Measurements from ENCODE around the gene EEF2KMT. TPM values are rescaled to one million over a fixed set of nuclear protein-coding genes. Genes with fewer than 3 reads are reported as not detected.
"Not testable (repeated sequence)": the region's sequence is repeated elsewhere in the genome, so short reads cannot be mapped to it uniquely, and the experiment has no call there.

Gene EEF2KMT
- total and polyA plus RNA-seq, 10 donors = 4.5 to 11.7 (median 7.4) TPM

DNA sequence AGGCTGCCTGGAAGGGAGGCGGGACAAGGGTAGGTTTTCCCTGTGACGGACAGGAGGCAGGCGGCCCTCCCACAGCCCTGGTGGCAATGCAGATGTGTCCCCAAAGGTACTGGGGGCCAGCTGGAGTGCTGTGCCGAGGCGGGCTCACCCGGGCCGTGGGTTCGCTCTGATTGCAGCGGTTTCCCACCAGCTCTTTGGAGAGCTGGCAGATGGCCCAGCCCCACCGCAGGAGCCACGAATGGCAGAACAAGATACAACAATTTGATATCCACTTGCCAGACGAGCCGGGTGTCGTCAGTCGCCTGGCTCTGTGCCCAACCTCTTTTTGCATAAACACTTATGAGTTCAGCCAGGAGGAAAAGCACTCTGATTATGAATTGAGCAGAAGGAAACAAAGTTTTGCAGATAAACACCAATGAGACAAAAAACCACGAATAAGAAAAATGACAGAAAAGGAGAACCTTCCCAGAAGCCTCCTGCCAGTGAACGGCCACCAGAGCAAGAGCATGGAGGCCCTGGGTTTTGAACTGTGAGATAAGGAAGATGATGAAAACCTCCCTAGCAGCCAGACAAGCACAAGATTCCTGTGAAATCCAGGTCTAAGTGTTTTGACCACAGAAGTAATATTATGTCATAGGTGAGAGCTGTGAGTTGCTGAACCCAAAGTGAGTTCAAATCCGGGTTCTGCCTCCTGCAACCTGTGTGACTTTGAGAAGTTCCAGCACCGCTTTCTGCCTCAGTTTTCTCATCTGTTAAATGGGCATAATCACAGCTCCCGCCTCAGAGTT, 19.9 kb upstream of the EEF2KMT start:
- not testable (repeated sequence) for DNase-seq
- H3K4me3 ChIP-seq = peak overlapping the region in 1 of 8 donors; percentile 25
- WGBS, 5 donors = 13 to 20% (median 16%) methylated on average over 14 to 20 of the region's 20 CpGs

DNA sequence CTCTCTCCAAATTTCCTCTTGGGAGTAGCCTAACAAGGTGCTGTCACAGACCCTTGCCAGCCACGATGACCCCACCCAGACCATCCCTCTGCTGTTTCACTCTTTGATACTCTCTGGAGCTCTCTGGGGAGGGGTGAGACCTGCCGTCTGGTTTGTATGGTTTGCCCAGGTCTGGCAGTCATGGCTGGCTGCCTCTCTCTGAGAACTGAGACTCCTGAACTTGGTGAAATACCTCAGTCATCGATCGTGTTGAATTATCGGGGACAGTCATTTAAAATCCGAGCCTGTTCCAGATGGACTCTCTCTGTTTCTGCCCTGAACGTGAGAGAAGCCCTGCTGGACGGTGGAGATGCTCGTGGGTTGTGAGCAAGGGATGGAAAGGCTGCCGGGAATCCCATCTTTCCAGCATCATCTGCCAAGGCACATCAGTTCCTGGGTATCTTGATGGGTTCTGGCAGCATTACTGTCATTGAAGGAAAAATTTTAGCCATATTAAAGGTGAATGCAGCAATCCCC, 19.2 kb upstream of the EEF2KMT start:
- peaks cover 0 to 44% (median 0%) of the 10 kb centered on the region in 7 donors for H3K27me3 ChIP-seq (replicated peaks in 1 of 7)
- peak overlapping the region in 1 of 8 donors; percentile 25 for H3K4me3 ChIP-seq
- H3K9me3 ChIP-seq; H3K36me3 ChIP-seq; H3K27ac ChIP-seq; DNase-seq; intact Hi-C loops (cut with DNase I; ENCODE audit: low total_unique reads): not testable (repeated sequence)
- H3K4me1 ChIP-seq = peaks cover 0 to 18% (median 11%) of the 10 kb centered on the region in 6 donors
- 38 to 61% (median 48%) methylated on average over 9 to 10 of the region's 10 CpGs for WGBS, 5 donors

More for the DNA sequence above, 19.9 kb upstream of the EEF2KMT start:
- H3K9me3 ChIP-seq; H3K36me3 ChIP-seq; H3K27ac ChIP-seq; intact Hi-C loops (cut with DNase I; ENCODE audit: low total_unique reads): not testable (repeated sequence)
- H3K27me3 ChIP-seq (replicated peaks in 1 of 7) = peaks cover 0 to 45% (median 0%) of the 10 kb centered on the region in 7 donors
- H3K4me1 ChIP-seq = peaks cover 0 to 18% (median 11%) of the 10 kb centered on the region in 6 donors

DNA sequence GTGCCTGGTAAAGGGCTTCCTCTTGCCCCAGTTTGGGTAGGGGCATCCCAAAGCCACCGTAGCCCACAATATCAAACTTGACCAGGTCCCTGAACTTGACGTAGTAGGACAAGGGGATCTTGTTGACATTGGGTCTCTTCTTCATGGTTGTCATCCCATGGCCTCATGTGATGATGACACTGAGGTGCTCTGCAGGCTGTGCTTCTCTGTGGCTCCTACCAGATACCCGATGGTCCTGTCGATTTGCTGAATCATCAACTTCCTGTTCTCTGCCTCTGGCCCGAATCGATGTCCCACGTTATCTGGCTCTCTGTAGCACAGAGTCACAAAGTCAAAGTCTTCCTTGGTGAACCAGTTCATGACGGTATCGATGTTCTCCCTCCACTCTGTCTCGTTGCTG, 13.3 kb upstream of the EEF2KMT start:
- H3K27me3 ChIP-seq (replicated peaks in 1 of 7); H3K4me3 ChIP-seq; H3K9me3 ChIP-seq; H3K4me1 ChIP-seq; H3K27ac ChIP-seq; H3K36me3 ChIP-seq; intact Hi-C loops (cut with DNase I; ENCODE audit: low total_unique reads); DNase-seq: not testable (repeated sequence)
- 47 to 70% (median 61%) methylated on average over 9 to 10 of the region's 10 CpGs for WGBS, 5 donors

DNA sequence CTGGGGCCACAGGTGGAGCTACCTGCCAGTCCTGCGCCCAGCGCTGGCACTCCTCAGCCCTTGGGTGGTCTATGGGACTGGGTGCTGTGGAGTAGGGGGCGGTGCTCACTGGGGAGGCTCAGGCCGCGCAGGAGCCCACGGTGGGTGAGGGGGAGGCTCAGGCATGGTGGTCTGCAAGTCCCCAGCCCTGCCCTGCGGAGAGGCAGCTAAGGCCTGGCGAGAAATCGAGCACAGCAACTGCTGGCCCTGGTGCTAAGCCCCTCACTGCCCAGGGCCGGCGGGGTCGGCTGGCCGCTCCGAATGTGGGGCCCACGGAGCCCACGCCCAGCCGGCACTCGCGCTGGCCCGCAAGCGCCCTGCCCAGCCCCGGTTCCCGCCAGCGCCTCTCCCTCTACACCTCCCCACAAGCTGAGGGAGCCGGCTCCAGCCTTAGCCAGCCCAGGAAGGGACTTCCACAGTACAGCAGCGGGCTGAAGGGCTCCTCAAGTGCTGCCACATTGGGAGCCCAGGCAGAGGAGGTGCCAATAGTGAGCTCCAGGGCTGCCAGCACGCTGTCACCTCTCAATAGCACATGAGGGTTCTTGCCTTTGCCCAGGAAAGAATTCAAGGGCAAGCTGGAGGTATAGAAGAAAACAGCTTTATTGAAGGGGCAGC, 11.0 kb upstream of the EEF2KMT start:
- no peak for DNase-seq
- intact Hi-C loops (cut with DNase I; ENCODE audit: low total_unique reads) = no loop called here
- H3K9me3 ChIP-seq = no peaks in the 10 kb centered on the region

DNA sequence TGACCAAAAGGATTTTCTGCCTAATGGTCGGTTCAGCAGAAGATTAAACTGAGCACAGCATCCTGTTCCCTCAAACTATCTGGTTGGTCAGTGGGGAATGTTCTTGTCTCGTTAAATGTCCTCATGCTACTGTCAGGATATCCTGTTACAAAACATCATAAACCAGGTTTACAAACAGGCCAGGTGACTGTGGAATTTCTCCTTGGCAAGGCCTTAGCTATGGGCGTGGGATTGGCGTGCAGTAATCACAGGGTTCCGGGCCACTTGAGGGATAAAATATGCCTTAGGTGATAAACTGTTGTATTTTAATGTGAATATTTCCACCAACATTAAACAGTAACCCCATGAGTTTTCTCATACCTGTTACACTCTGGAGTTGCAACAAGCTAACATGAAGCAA, 7.4 kb upstream of the EEF2KMT start:
- intact Hi-C loops (cut with DNase I; ENCODE audit: low total_unique reads); DNase-seq; H3K4me3 ChIP-seq; H3K4me1 ChIP-seq; H3K27ac ChIP-seq; H3K36me3 ChIP-seq; H3K27me3 ChIP-seq (replicated peaks in 1 of 7); H3K9me3 ChIP-seq: not testable (repeated sequence)
- WGBS, 5 donors = 68 to 77% (median 74%) methylated on average over 4 to 5 of the region's 5 CpGs

More for the DNA sequence above, 11.0 kb upstream of the EEF2KMT start:
- WGBS, 5 donors = 78 to 93% (median 90%) methylated on average over 14 to 27 of the region's 27 CpGs
- Histone ChIP-seq H3K27me3 (replicated peaks in 1 of 7) (peaks cover 0 to 4% (median 0%) of the 10 kb centered on the region in 7 donors), H3K27ac (no peak overlapping the region), H3K36me3 (no peaks in the 10 kb centered on the region), H3K4me1 (no peaks in the 10 kb centered on the region), H3K4me3 (no peak overlapping the region)
- TF ChIP-seq POLR2A (IDR thresholded peaks at IDR 0.05) (no peak), CTCF (IDR thresholded peaks at IDR 0.05 in 8 of 11, conservative IDR thresholded peaks at IDR 0.05 in 3 of 11) (no peak)

- WGBS, 5 donors = 86 to 94% (median 87%) methylated on average over 12 of the region's 12 CpGs
Measured at GRCh38 chr16:5103296-5104032, 5.9 kb upstream of the EEF2KMT start.

GRCh38 chr16:5099174-5099573, 1.6 kb upstream of the EEF2KMT start:
- peak overlapping the region in 1 of 8 donors; percentile 91 for H3K27ac ChIP-seq
- H3K9me3 ChIP-seq; H3K27me3 ChIP-seq (replicated peaks in 1 of 7); DNase-seq; H3K36me3 ChIP-seq; intact Hi-C loops (cut with DNase I; ENCODE audit: low total_unique reads): not testable (repeated sequence)
- peak overlapping the region in 3 of 8 donors; percentile 85 to 93 (median 90) for H3K4me3 ChIP-seq
- peaks cover 0 to 16% (median 8%) of the 10 kb centered on the region in 6 donors for H3K4me1 ChIP-seq
- 15 to 32% (median 21%) methylated on average over 3 to 4 of the region's 4 CpGs for WGBS, 5 donors

More at GRCh38 chr16:5103296-5104032, 5.9 kb upstream of the EEF2KMT start:
- H3K4me1 ChIP-seq; DNase-seq; H3K36me3 ChIP-seq; H3K9me3 ChIP-seq; intact Hi-C loops (cut with DNase I; ENCODE audit: low total_unique reads); H3K27ac ChIP-seq; H3K27me3 ChIP-seq (replicated peaks in 1 of 7); H3K4me3 ChIP-seq: not testable (repeated sequence)
